GM12878 (cell line): ENCODE data around the gene IL23R. TPM values are rescaled to one million over a fixed set of nuclear protein-coding genes. Genes with fewer than 3 reads are reported as not detected.

Experiments used
- ATF2 ChIP-seq: IDR thresholded peaks from 2 replicates; pipeline ENCODE4 v1.6.1; 2012; ENCODE audit warnings: low read length, inconsistent platforms
- CBX3 ChIP-seq: fragments of 200-600 bp; sonication (generic); IDR thresholded peaks from 2 replicates; pipeline ENCODE4 v1.6.1; 2016; ENCODE audit warnings: low read depth, borderline replicate concordance
- HDGF ChIP-seq: fragments of 450-650 bp; IDR thresholded peaks from 2 replicates; pipeline ENCODE4 v1.6.1; 2016; ENCODE audit warnings: antibody characterized with exemption
- IKZF1 ChIP-seq: fragments of 450-650 bp; conservative IDR thresholded peaks from 2 replicates; pipeline ENCODE4 v1.6.1; 2017; ENCODE audit warnings: antibody characterized with exemption, mild to moderate bottlenecking
- NFIC ChIP-seq: IDR thresholded peaks from 2 replicates; pipeline ENCODE4 v1.6.1; 2012; ENCODE audit warnings: low read depth, mild to moderate bottlenecking, inconsistent platforms, low read length, moderate library complexity
- NFYA ChIP-seq: IDR thresholded peaks from 2 replicates; pipeline ENCODE4 v1.6.1; 2011; ENCODE audit warnings: low read depth, mild to moderate bottlenecking, low read length, improper control_type of control experiment, borderline replicate concordance
- NKRF ChIP-seq: fragments of 450-650 bp; conservative IDR thresholded peaks from 2 replicates; pipeline ENCODE4 v1.6.1; 2017; ENCODE audit warnings: mild to moderate bottlenecking, moderate library complexity
- PKNOX1 ChIP-seq: fragments of 450-650 bp; IDR thresholded peaks from 2 replicates; pipeline ENCODE4 v1.6.1; 2016; ENCODE audit warnings: mild to moderate bottlenecking
- SIX5 ChIP-seq: IDR thresholded peaks from 2 replicates; pipeline ENCODE4 v1.6.1; 2011; ENCODE audit warnings: mild to moderate bottlenecking, low read depth, low read length, moderate library complexity; ENCODE audit not compliant: severe bottlenecking
- STAT3 ChIP-seq: IDR thresholded peaks from 2 replicates; pipeline ENCODE4 v1.6.1; 2011; ENCODE audit warnings: low read depth, low read length, improper control_type of control experiment
- TBL1XR1 ChIP-seq: IDR thresholded peaks from 2 replicates; pipeline ENCODE4 v1.6.1; 2012; ENCODE audit warnings: low read depth, low read length, improper control_type of control experiment
- ZNF274 ChIP-seq: IDR thresholded peaks from one replicate; pipeline ENCODE4 v1.8.0; 2011; ENCODE audit not compliant: insufficient read length, insufficient read depth
- ZNF592 ChIP-seq: fragments of 450-650 bp; IDR thresholded peaks from 2 replicates; pipeline ENCODE4 v1.6.1; 2017; ENCODE audit warnings: mild to moderate bottlenecking, moderate library complexity
- ZSCAN29 ChIP-seq: fragments of 450-650 bp; IDR thresholded peaks from 2 replicates; pipeline ENCODE4 v1.6.1; 2017; ENCODE audit warnings: mild to moderate bottlenecking, moderate library complexity
- polyA plus RNA-seq, 11 experiments: library from polyadenylated mRNA; depleted of rRNA in 4 of 11; unstranded in 6 of 11; stranded (reverse) in 5 of 11; fragments of >200 nt; fragmentation: Nextera tagmentation in 4 of 11; fragmentation: Illumina TruSeq in 1 of 11; extraction: Ambion mirVana in 4 of 11; extraction: Trizol in 1 of 11; gene quantifications; 1 replicate in 1 of 11; 2 replicates in 10 of 11; pipeline versions ENCODE4 v1.2.1 to v1.2.3, GENCODE V29; 2011 to 2016; ENCODE audit warnings: inconsistent platforms in 2 of 11, missing spikeins in 2 of 11, low read depth in 1 of 11
- total RNA-seq, 4 experiments: library from RNA; depleted of rRNA in 3 of 4; stranded (reverse); fragments of >200 nt in 3 of 4; fragmentation: Illumina TruSeq in 1 of 4; extraction: Trizol in 1 of 4; gene quantifications; 2 replicates each; pipeline versions ENCODE4 v1.2.1 to v1.2.3, GENCODE V29; 2013 to 2021
- TF ChIP-seq, protein P1 (sequence below): fragments of 450-650 bp; IDR thresholded peaks from 2 replicates; pipeline ENCODE4 v1.6.1; 2018; ENCODE audit warnings: borderline replicate concordance, mild to moderate bottlenecking; ENCODE audit not compliant: partially characterized antibody
- TF ChIP-seq, protein P2 (sequence below): fragments of 450-650 bp; IDR thresholded peaks from 2 replicates; pipeline ENCODE4 v1.6.1; 2016; ENCODE audit warnings: mild to moderate bottlenecking
- TF ChIP-seq, protein P3 (sequence below): IDR thresholded peaks from 2 replicates; pipeline ENCODE4 v1.6.1; 2012; ENCODE audit warnings: low read depth, low read length, improper control_type of control experiment

Gene IL23R
- total and polyA plus RNA-seq, 10 of the 15 experiments (the other 5 are each of a cell fraction or from before 2014, with no cell fraction given) = 0.16 to 6.4 (median 0.59) TPM

- TF ChIP-seq ZSCAN29 (no peak), NFYA (no peak), ZNF274 (no peak), NKRF (no peak), SIX5 (no peak), CBX3 (no peak), TBL1XR1 (no peak), NFIC (no peak), ATF2 (no peak), IKZF1 (no peak), ZNF592 (no peak), PKNOX1 (peak; percentile 53), HDGF (no peak), STAT3 (no peak)
- TF ChIP-seq, protein P1, sequence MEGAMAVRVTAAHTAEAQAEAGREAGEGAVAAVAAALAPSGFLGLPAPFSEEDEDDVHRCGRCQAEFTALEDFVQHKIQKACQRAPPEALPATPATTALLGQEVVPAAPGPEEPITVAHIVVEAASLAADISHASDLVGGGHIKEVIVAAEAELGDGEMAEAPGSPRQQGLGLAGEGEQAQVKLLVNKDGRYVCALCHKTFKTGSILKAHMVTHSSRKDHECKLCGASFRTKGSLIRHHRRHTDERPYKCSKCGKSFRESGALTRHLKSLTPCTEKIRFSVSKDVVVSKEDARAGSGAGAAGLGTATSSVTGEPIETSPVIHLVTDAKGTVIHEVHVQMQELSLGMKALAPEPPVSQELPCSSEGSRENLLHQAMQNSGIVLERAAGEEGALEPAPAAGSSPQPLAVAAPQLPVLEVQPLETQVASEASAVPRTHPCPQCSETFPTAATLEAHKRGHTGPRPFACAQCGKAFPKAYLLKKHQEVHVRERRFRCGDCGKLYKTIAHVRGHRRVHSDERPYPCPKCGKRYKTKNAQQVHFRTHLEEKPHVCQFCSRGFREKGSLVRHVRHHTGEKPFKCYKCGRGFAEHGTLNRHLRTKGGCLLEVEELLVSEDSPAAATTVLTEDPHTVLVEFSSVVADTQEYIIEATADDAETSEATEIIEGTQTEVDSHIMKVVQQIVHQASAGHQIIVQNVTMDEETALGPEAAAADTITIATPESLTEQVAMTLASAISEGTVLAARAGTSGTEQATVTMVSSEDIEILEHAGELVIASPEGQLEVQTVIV = no peak
- TF ChIP-seq, protein P2, sequence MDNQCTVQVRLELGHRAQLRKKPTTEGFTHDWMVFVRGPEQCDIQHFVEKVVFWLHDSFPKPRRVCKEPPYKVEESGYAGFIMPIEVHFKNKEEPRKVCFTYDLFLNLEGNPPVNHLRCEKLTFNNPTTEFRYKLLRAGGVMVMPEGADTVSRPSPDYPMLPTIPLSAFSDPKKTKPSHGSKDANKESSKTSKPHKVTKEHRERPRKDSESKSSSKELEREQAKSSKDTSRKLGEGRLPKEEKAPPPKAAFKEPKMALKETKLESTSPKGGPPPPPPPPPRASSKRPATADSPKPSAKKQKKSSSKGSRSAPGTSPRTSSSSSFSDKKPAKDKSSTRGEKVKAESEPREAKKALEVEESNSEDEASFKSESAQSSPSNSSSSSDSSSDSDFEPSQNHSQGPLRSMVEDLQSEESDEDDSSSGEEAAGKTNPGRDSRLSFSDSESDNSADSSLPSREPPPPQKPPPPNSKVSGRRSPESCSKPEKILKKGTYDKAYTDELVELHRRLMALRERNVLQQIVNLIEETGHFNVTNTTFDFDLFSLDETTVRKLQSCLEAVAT = no peak; the same call in 1 of the 2 replicates
- TF ChIP-seq, protein P3, sequence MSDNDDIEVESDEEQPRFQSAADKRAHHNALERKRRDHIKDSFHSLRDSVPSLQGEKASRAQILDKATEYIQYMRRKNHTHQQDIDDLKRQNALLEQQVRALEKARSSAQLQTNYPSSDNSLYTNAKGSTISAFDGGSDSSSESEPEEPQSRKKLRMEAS = no peak
These were observed 17.0 kb upstream of the IL23R start (continued) for GRCh38 chr1:67149179-67149770.
